Testis (tissue), 3 donors: ENCODE measurements around the gene COL4A2. TPM values are rescaled to one million over a fixed set of nuclear protein-coding genes. Genes with fewer than 3 reads are reported as not detected.

Experiments used
- DNase-seq: peaks from one replicate; pipeline ENCODE4 v3.0.0-alpha.2; 2019
- H3K27ac ChIP-seq, 2 donors: fragments of 200-600 bp; sonication (generic); one replicate each; pipeline ENCODE4 v1.5.1; 2019
- H3K27me3 ChIP-seq: fragments of 200-600 bp; sonication (generic); one replicate; pipeline ENCODE4 v1.5.1; 2019
- H3K36me3 ChIP-seq: fragments of 200-600 bp; sonication (generic); one replicate; pipeline ENCODE4 v1.5.1; 2017; ENCODE audit warnings: low read depth; ENCODE audit errors: missing control alignments
- H3K4me1 ChIP-seq: fragments of 200-600 bp; sonication (generic); one replicate; pipeline ENCODE4 v1.5.1; 2019
- H3K4me3 ChIP-seq, 2 donors: fragments of 200-600 bp; sonication (generic); one replicate each; pipeline ENCODE4 v1.5.1; 2017 to 2019
- H3K9me3 ChIP-seq: fragments of 200-600 bp; sonication (generic); one replicate; pipeline ENCODE4 v1.5.1; 2017
- CTCF ChIP-seq, 3 experiments: fragments of 450-650 bp in 2 of 3; fragments of 200-600 bp in 1 of 3; sonication (generic) in 1 of 3; IDR thresholded peaks; one replicate each; pipeline ENCODE4 v1.5.1; 2016 to 2019; ENCODE audit warnings: antibody characterized with exemption in 3 of 3, mild to moderate bottlenecking in 2 of 3, moderate library complexity in 1 of 3
- POLR2A ChIP-seq: fragments of 450-650 bp; IDR thresholded peaks from one replicate; pipeline ENCODE4 v1.6.1; 2017; ENCODE audit warnings: antibody characterized with exemption, mild to moderate bottlenecking, moderate library complexity
- WGBS, 2 donors: methylation state at CpG; one replicate each; pipeline ENCODE4 v1.1.5; 2018; 5-methylcytosine and 5-hydroxymethylcytosine counted together
- intact Hi-C: fragments of 100-400 bp; cut with DNase I; formaldehyde crosslinking; loops from one replicate; pipeline ENCODE4 v1.15.1; 2023; ENCODE audit warnings: low total_unique reads
- polyA plus RNA-seq: library from polyadenylated mRNA; stranded (reverse); fragments of 350-450 nt; fragmentation: Illumina TruSeq; extraction: RNeasy Lipid Tissue Mini Kit (QIAGEN cat#74804); gene quantifications from one replicate; pipeline ENCODE4 v1.2.3, GENCODE V29; 2014; ENCODE audit warnings: low read depth, low replicate concordance; ENCODE audit not compliant: insufficient read depth
- total RNA-seq, 2 donors: library from RNA; depleted of rRNA; stranded (reverse); fragments of >200 nt; gene quantifications; one replicate each; pipeline ENCODE4 v1.2.3, GENCODE V29; 2016

Gene COL4A2
- total and polyA plus RNA-seq, 3 donors from 2014 or later: 69.1 to 89.9 (median 81.0) TPM

- Histone ChIP-seq H3K4me1 (peaks cover 18% of the 10 kb centered on the region), H3K27ac (no peak overlapping the region), H3K4me3 (no peak overlapping the region), H3K27me3 (no peaks in the 10 kb centered on the region), H3K9me3 (no peaks in the 10 kb centered on the region), H3K36me3 (no peaks in the 10 kb centered on the region)
- intact Hi-C loops: loop anchor here (10.0 kb wide), 1 partner anchor 60 kb away; no protein-coding TSS in a partner anchor
- TF ChIP-seq POLR2A (no peak), CTCF (IDR thresholded peaks at IDR 0.05) (no peak)
- DNase-seq: no peak
- 91 to 96% methylated on average over 7 of the region's 7 CpGs for WGBS, 2 donors
Observed at GRCh38 chr13:110345266-110345665, 38.2 kb downstream of the COL4A2 start.

- intact Hi-C loops: loop anchor here (10.0 kb wide), 1 partner anchor 59 kb away; no protein-coding TSS in a partner anchor
- Histone ChIP-seq H3K4me1 (peaks cover 18% of the 10 kb centered on the region), H3K27me3 (no peaks in the 10 kb centered on the region), H3K36me3 (no peaks in the 10 kb centered on the region), H3K9me3 (no peaks in the 10 kb centered on the region), H3K4me3 (no peak overlapping the region), H3K27ac (no peak overlapping the region)
- WGBS, 2 donors: 89 to 95% methylated on average over 4 of the region's 4 CpGs
- TF ChIP-seq CTCF (IDR thresholded peaks at IDR 0.05): no peak
- no peak for TF ChIP-seq POLR2A
- no peak for DNase-seq
Observed at GRCh38 chr13:110345701-110346100, 38.6 kb downstream of the COL4A2 start.

- Histone ChIP-seq H3K27me3 (no peaks in the 10 kb centered on the region), H3K4me3 (no peak overlapping the region), H3K9me3 (no peaks in the 10 kb centered on the region), H3K4me1 (peaks cover 10% of the 10 kb centered on the region), H3K36me3 (no peaks in the 10 kb centered on the region), H3K27ac (no peak overlapping the region)
- no peak for TF ChIP-seq CTCF (IDR thresholded peaks at IDR 0.05)
- intact Hi-C loops: loop anchor here (10.0 kb wide), 1 partner anchor 58 kb away; no protein-coding TSS in a partner anchor
- 82 to 91% methylated on average over 2 to 17 of the region's 17 CpGs for WGBS, 2 donors
- no peak for DNase-seq
Observed at GRCh38 chr13:110346661-110347067, 39.6 kb downstream of the COL4A2 start.

GRCh38 chr13:110347088-110347487 is 40.0 kb downstream of the COL4A2 start:
- 93 to 100% methylated on average over 1 to 3 of the region's 3 CpGs for WGBS, 2 donors
- intact Hi-C loops: loop anchor here (10.0 kb wide), 1 partner anchor 58 kb away; no protein-coding TSS in a partner anchor
- Histone ChIP-seq H3K27ac (no peak overlapping the region), H3K27me3 (no peaks in the 10 kb centered on the region), H3K9me3 (no peaks in the 10 kb centered on the region), H3K4me3 (no peak overlapping the region), H3K4me1 (peaks cover 6% of the 10 kb centered on the region), H3K36me3 (no peaks in the 10 kb centered on the region)
- no peak for DNase-seq
- no peak for TF ChIP-seq CTCF (IDR thresholded peaks at IDR 0.05)
- no peak for TF ChIP-seq POLR2A
